CD4-positive, alpha-beta memory T cell (primary cell): ENCODE measurements around the gene TARM1. TPM values are rescaled to one million over a fixed set of nuclear protein-coding genes. Genes with fewer than 3 reads are reported as not detected.

ENCODE experiments used
- CTCF ChIA-PET: fragments of 350-600 bp; sonication (Branson Sonifier 250); formaldehyde crosslinking; loops from one replicate; lab custom pipeline; 2021; ENCODE audit warnings: inconsistent platforms; ENCODE audit not compliant: partially characterized antibody; lab: Charles Lee
- POLR2A ChIA-PET: fragments of 350-600 bp; sonication (Branson Sonifier 250); formaldehyde crosslinking; loops from one replicate; lab custom pipeline; 2021; ENCODE audit not compliant: partially characterized antibody; lab: Charles Lee
- DNase-seq, 5 donors: peaks; one replicate each; pipeline versions ENCODE4 v3.0.0 to v3.0.0-alpha.2; 2020 to 2022; ENCODE audit warnings: mixed read lengths in 1 of 5
- H3K27ac ChIP-seq: one replicate; pipeline ENCODE4 v1.7.0; 2013; ENCODE audit warnings: low read depth, low read length
- H3K27me3 ChIP-seq: 2 replicates; pipeline ENCODE4 v1.7.0; 2013; ENCODE audit warnings: mild to moderate bottlenecking, low read length, moderate library complexity; ENCODE audit not compliant: insufficient read depth
- H3K36me3 ChIP-seq: 2 replicates; pipeline ENCODE4 v1.7.0; 2013; ENCODE audit warnings: mild to moderate bottlenecking, low read length, moderate library complexity; ENCODE audit not compliant: insufficient read depth
- H3K4me1 ChIP-seq: 2 replicates; pipeline ENCODE4 v1.7.0; 2013; ENCODE audit warnings: mild to moderate bottlenecking, low read length, moderate library complexity; ENCODE audit not compliant: insufficient read depth
- H3K4me3 ChIP-seq, 2 donors: one replicate each; pipeline ENCODE4 v1.7.0; 2013; ENCODE audit warnings: low read length in 2 of 2, mild to moderate bottlenecking in 1 of 2
- H3K9me3 ChIP-seq, 2 donors: one replicate each; pipeline ENCODE4 v1.7.0; 2013; ENCODE audit warnings: low read length in 2 of 2, control low read depth in 1 of 2; ENCODE audit not compliant: control insufficient read depth in 1 of 2
- H3K27ac Mint-ChIP-seq, 7 donors: one replicate each; pipeline ENCODE4 v1.8.0; 2020 to 2021; ENCODE audit warnings: mixed read lengths in 7 of 7, mild to moderate bottlenecking in 6 of 7, inconsistent platforms in 3 of 7, moderate library complexity in 3 of 7
- H3K27me3 Mint-ChIP-seq, 2 donors: one replicate each; pipeline ENCODE4 v1.8.0; 2020 to 2021; ENCODE audit warnings: mixed read lengths in 2 of 2
- H3K36me3 Mint-ChIP-seq, 2 donors: one replicate each; pipeline ENCODE4 v1.8.0; 2020 to 2021; ENCODE audit warnings: mixed read lengths in 2 of 2, inconsistent platforms in 1 of 2, mild to moderate bottlenecking in 1 of 2
- H3K4me1 Mint-ChIP-seq, 4 donors: one replicate each; pipeline ENCODE4 v1.8.0; 2020 to 2021; ENCODE audit warnings: mixed read lengths in 4 of 4, mild to moderate bottlenecking in 1 of 4
- H3K4me3 Mint-ChIP-seq, 8 donors: one replicate each; pipeline ENCODE4 v1.8.0; 2020 to 2021; ENCODE audit warnings: mixed read lengths in 8 of 8, mild to moderate bottlenecking in 7 of 8, moderate library complexity in 6 of 8, inconsistent platforms in 3 of 8
- H3K9me3 Mint-ChIP-seq, 8 donors: one replicate each; pipeline ENCODE4 v1.8.0; 2020 to 2021; ENCODE audit warnings: mixed read lengths in 8 of 8, mild to moderate bottlenecking in 5 of 8, inconsistent platforms in 3 of 8, moderate library complexity in 1 of 8
- intact Hi-C: fragments of 100-400 bp; cut with micrococcal nuclease; formaldehyde crosslinking; loops from one replicate; pipeline ENCODE4 v1.15.1; 2023
- polyA plus RNA-seq, 2 donors: library from polyadenylated mRNA; unstranded; fragments of 300-500 nt; fragmentation: Illumina TruSeq; gene quantifications; one replicate each; pipeline ENCODE4 v1.2.3, GENCODE V29; 2021
- total RNA-seq, 2 experiments: library from RNA; stranded (reverse); gene quantifications; one replicate each; pipeline ENCODE4 v1.2.3, GENCODE V29; 2021

The TARM1 gene
- total and polyA plus RNA-seq, 4 experiments from 2014 or later: not detected

- Mint-ChIP-seq H3K36me3 (no peaks in the 10 kb centered on the region), H3K9me3 (peaks cover 0 to 4% (median 0%) of the 10 kb centered on the region in 8 donors), H3K4me3 (no peak overlapping the region), H3K27ac (no peak overlapping the region), H3K27me3 (peaks cover 22 to 39% of the 10 kb centered on the region in 2 donors), H3K4me1 (peaks cover 0 to 8% (median 2%) of the 10 kb centered on the region in 4 donors)
- POLR2A ChIA-PET: interaction anchor here (0.6 kb wide), 1 partner anchor 93 kb away, joined by 3 read pairs; no protein-coding TSS in a partner anchor
- Histone ChIP-seq H3K27ac (no peak overlapping the region), H3K9me3 (no peaks in the 10 kb centered on the region), H3K27me3 (no peaks in the 10 kb centered on the region), H3K36me3 (no peaks in the 10 kb centered on the region), H3K4me3 (no peak overlapping the region), H3K4me1 (peaks cover 5% of the 10 kb centered on the region)
- intact Hi-C loops: loop anchor here (5.0 to 10.0 kb wide), 3 partner anchors 117 to 825 kb away; partner anchors contain the start of gene CACNG7
- CTCF ChIA-PET: interaction anchor here (1.0 to 10.2 kb wide), 3 partner anchors 8 to 232 kb away, joined by 3 to 97 read pairs (median 25); no protein-coding TSS in a partner anchor
- no peak for DNase-seq
Measured at GRCh38 chr19:54021932-54022331, 59.2 kb downstream of the TARM1 start.

- H3K9me3 ChIP-seq: no peaks in the 10 kb centered on the region
- no peaks in the 10 kb centered on the region for H3K27me3 ChIP-seq
- Mint-ChIP-seq H3K4me3 (no peak overlapping the region), H3K36me3 (no peaks in the 10 kb centered on the region), H3K27ac (no peak overlapping the region), H3K27me3 (peaks cover 24 to 37% of the 10 kb centered on the region in 2 donors), H3K4me1 (peaks cover 0 to 8% (median 2%) of the 10 kb centered on the region in 4 donors), H3K9me3 (peaks cover 0 to 4% (median 0%) of the 10 kb centered on the region in 8 donors)
- no peaks in the 10 kb centered on the region for H3K36me3 ChIP-seq
- intact Hi-C loops: loop anchor here (5.0 to 10.0 kb wide), 3 partner anchors 117 to 824 kb away; partner anchors contain the start of gene CACNG7
- ChIA-PET POLR2A (interaction anchor here (0.6 kb wide), 1 partner anchor 92 kb away, joined by 3 read pairs; no protein-coding TSS in a partner anchor), CTCF (interaction anchor here (1.0 to 10.2 kb wide), 3 partner anchors 9 to 231 kb away, joined by 3 to 97 read pairs (median 25); no protein-coding TSS in a partner anchor)
- no peak overlapping the region for H3K27ac ChIP-seq
- H3K4me3 ChIP-seq: no peak overlapping the region
- DNase-seq: no peak
- peaks cover 5% of the 10 kb centered on the region for H3K4me1 ChIP-seq
Measured at GRCh38 chr19:54021363-54021762, 59.8 kb downstream of the TARM1 start.

Other genes with a start within 250 kb of the TARM1 start
- gene MYADM, start 213.5 kb downstream of the TARM1 start, total RNA-seq: 10 to 100 TPM; 42.1 to 45.8 TPM
- 10 to 100 TPM; 38.5 to 67.9 TPM for gene MYADM, start 213.5 kb downstream of the TARM1 start, polyA plus RNA-seq
- not detected for gene PRKCG, start 199.2 kb downstream of the TARM1 start, total RNA-seq
- under 1 TPM in 1 of 2 donors, not detected in 1; 0.06 TPM for gene PRKCG, start 199.2 kb downstream of the TARM1 start, polyA plus RNA-seq
- gene CACNG7, start 172.1 kb downstream of the TARM1 start, total RNA-seq: not detected
- not detected for gene CACNG7, start 172.1 kb downstream of the TARM1 start, polyA plus RNA-seq
- gene CACNG8, start 118.4 kb downstream of the TARM1 start, total RNA-seq: not detected
- not detected for gene CACNG8, start 118.4 kb downstream of the TARM1 start, polyA plus RNA-seq
- not detected for gene CACNG6, start 89.7 kb downstream of the TARM1 start, total RNA-seq
- gene CACNG6, start 89.7 kb downstream of the TARM1 start, polyA plus RNA-seq: not detected
- not detected for gene VSTM1, start 17.5 kb downstream of the TARM1 start, total RNA-seq
- gene VSTM1, start 17.5 kb downstream of the TARM1 start, polyA plus RNA-seq: not detected
- 1 to 10 TPM in 1 of 2 experiments, under 1 TPM in 1; 0.64 to 1.1 TPM for gene OSCAR, start 19.4 kb upstream of the TARM1 start, total RNA-seq
- under 1 TPM in 1 of 2 donors, not detected in 1; 0.23 TPM for gene OSCAR, start 19.4 kb upstream of the TARM1 start, polyA plus RNA-seq
- gene NDUFA3, start 21.5 kb upstream of the TARM1 start, total RNA-seq: 100 to 1,000 TPM; 135 to 137 TPM
- gene NDUFA3, start 21.5 kb upstream of the TARM1 start, polyA plus RNA-seq: 100 to 1,000 TPM; 374 to 440 TPM
- 10 to 100 TPM; 17.2 to 19.0 TPM for gene TFPT, start 34.3 kb upstream of the TARM1 start, total RNA-seq
- gene TFPT, start 34.3 kb upstream of the TARM1 start, polyA plus RNA-seq: 10 to 100 TPM; 17.6 to 31.0 TPM
- 10 to 100 TPM; 77.6 to 80.0 TPM for gene PRPF31, start 34.4 kb upstream of the TARM1 start, total RNA-seq
- gene PRPF31, start 34.4 kb upstream of the TARM1 start, polyA plus RNA-seq: 10 to 100 TPM; 73.0 to 79.0 TPM
- 10 to 100 TPM; 80.0 to 82.3 TPM for gene CNOT3, start 56.4 kb upstream of the TARM1 start, total RNA-seq
- 10 to 100 TPM in 1 of 2 donors, 1 to 10 TPM in 1; 3.3 to 21.0 TPM for gene CNOT3, start 56.4 kb upstream of the TARM1 start, polyA plus RNA-seq
- 10 to 100 TPM; 19.6 to 22.7 TPM for gene LENG1, start 78.4 kb upstream of the TARM1 start, total RNA-seq
- gene LENG1, start 78.4 kb upstream of the TARM1 start, polyA plus RNA-seq: 10 to 100 TPM in 1 of 2 donors, 1 to 10 TPM in 1; 9.9 to 18.1 TPM
- gene TMC4, start 91.8 kb upstream of the TARM1 start, total RNA-seq: 1 to 10 TPM in 1 of 2 experiments, under 1 TPM in 1; 0.61 to 1.1 TPM
- gene TMC4, start 91.8 kb upstream of the TARM1 start, polyA plus RNA-seq: 1 to 10 TPM in 1 of 2 donors, under 1 TPM in 1; 0.71 to 3.3 TPM
- 10 to 100 TPM; 46.4 to 55.5 TPM for gene MBOAT7, start 108.2 kb upstream of the TARM1 start, total RNA-seq
- gene MBOAT7, start 108.2 kb upstream of the TARM1 start, polyA plus RNA-seq: 10 to 100 TPM; 16.0 to 28.7 TPM
- 10 to 100 TPM; 23.2 to 25.8 TPM for gene TSEN34, start 109.9 kb upstream of the TARM1 start, total RNA-seq
- 10 to 100 TPM; 20.3 to 39.6 TPM for gene TSEN34, start 109.9 kb upstream of the TARM1 start, polyA plus RNA-seq
- gene RPS9, start 119.5 kb upstream of the TARM1 start, total RNA-seq: 1,000 to 10,000 TPM; 1,117 to 1,127 TPM
- 1,000 to 10,000 TPM in 1 of 2 donors, 100 to 1,000 TPM in 1; 924 to 1,042 TPM for gene RPS9, start 119.5 kb upstream of the TARM1 start, polyA plus RNA-seq
- 1 to 10 TPM; 8.8 to 9.1 TPM for gene LILRB3, start 141.6 kb upstream of the TARM1 start, total RNA-seq
- 1 to 10 TPM in 1 of 2 donors, under 1 TPM in 1; 0.97 to 5.8 TPM for gene LILRB3, start 141.6 kb upstream of the TARM1 start, polyA plus RNA-seq
- gene LILRA6, start 161.4 kb upstream of the TARM1 start, total RNA-seq: 1 to 10 TPM in 1 of 2 experiments, under 1 TPM in 1; 0.73 to 1.2 TPM
- 1 to 10 TPM in 1 of 2 donors, not detected in 1; 2.9 TPM for gene LILRA6, start 161.4 kb upstream of the TARM1 start, polyA plus RNA-seq
- under 1 TPM; 0.47 to 0.52 TPM for gene LILRB5, start 175.9 kb upstream of the TARM1 start, total RNA-seq
- not detected for gene LILRB5, start 175.9 kb upstream of the TARM1 start, polyA plus RNA-seq
- 1 to 10 TPM in 1 of 2 experiments, under 1 TPM in 1; 0.58 to 1.2 TPM for gene LILRB2, start 199.7 kb upstream of the TARM1 start, total RNA-seq
- gene LILRB2, start 199.7 kb upstream of the TARM1 start, polyA plus RNA-seq: not detected
- gene LILRA5, start 231.8 kb upstream of the TARM1 start, total RNA-seq: under 1 TPM; 0.36 to 0.38 TPM
- gene LILRA5, start 231.8 kb upstream of the TARM1 start, polyA plus RNA-seq: not detected